Measurements from ENCODE around the gene DELE1. TPM values are rescaled to one million over a fixed set of nuclear protein-coding genes. Genes with fewer than 3 reads are reported as not detected.

DELE1 gene
- total RNA-seq, 1 donor from 2014 or later: 50.6 TPM

- H3K4me3 ChIP-seq (ENCODE audit: low read depth, low read length): no peak overlapping the region
- TF ChIP-seq, protein P1, sequence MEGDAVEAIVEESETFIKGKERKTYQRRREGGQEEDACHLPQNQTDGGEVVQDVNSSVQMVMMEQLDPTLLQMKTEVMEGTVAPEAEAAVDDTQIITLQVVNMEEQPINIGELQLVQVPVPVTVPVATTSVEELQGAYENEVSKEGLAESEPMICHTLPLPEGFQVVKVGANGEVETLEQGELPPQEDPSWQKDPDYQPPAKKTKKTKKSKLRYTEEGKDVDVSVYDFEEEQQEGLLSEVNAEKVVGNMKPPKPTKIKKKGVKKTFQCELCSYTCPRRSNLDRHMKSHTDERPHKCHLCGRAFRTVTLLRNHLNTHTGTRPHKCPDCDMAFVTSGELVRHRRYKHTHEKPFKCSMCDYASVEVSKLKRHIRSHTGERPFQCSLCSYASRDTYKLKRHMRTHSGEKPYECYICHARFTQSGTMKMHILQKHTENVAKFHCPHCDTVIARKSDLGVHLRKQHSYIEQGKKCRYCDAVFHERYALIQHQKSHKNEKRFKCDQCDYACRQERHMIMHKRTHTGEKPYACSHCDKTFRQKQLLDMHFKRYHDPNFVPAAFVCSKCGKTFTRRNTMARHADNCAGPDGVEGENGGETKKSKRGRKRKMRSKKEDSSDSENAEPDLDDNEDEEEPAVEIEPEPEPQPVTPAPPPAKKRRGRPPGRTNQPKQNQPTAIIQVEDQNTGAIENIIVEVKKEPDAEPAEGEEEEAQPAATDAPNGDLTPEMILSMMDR (conservative IDR thresholded peaks at IDR 0.05; ENCODE audit: low read depth, low read length): no peak
- DNase-seq (ENCODE audit: low read depth): no peak
Observed at GRCh38 chr5:141906972-141907371, 16.7 kb upstream of the DELE1 start.

DNA sequence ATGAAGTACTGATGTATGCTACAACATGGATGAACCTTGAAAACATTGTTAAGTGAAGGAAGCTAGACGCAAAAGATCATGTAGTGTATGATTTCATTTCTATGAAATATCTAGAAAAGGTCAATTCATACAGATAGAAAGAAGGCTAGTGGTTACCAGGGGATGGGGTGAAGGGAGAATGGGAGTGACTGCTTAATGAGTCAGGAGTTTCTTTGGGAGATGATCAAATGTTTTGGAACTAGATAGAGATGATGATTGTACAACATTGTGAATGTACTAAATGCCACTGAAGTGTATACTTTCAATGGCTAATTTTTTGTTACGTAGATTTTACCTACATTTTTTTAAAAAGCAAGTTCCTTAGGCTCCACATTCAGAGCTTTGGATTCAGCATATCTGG, 14.9 kb upstream of the DELE1 start:
- DNase-seq (ENCODE audit: low read depth): no peak
- TF ChIP-seq, protein P1 (conservative IDR thresholded peaks at IDR 0.05; ENCODE audit: low read depth, low read length): no peak
- no peak overlapping the region for H3K4me3 ChIP-seq (ENCODE audit: low read depth, low read length)

GRCh38 chr5:141909212-141909611, 14.5 kb upstream of the DELE1 start:
- TF ChIP-seq, protein P1 (conservative IDR thresholded peaks at IDR 0.05; ENCODE audit: low read depth, low read length): no peak
- no peak for DNase-seq (ENCODE audit: low read depth)
- no peak overlapping the region for H3K4me3 ChIP-seq (ENCODE audit: low read depth, low read length)

- TF ChIP-seq, protein P1 (conservative IDR thresholded peaks at IDR 0.05; ENCODE audit: low read depth, low read length): no peak
- no peak overlapping the region for H3K4me3 ChIP-seq (ENCODE audit: low read depth, low read length)
- no peak for DNase-seq (ENCODE audit: low read depth)
Observed at GRCh38 chr5:141910271-141910673, 13.4 kb upstream of the DELE1 start.

- TF ChIP-seq, protein P1 (conservative IDR thresholded peaks at IDR 0.05; ENCODE audit: low read depth, low read length): no peak
- H3K4me3 ChIP-seq (ENCODE audit: low read depth, low read length): peak overlapping the region; percentile 39
- no peak for DNase-seq (ENCODE audit: low read depth)
Observed at GRCh38 chr5:141913560-141914198, 10.0 kb upstream of the DELE1 start.

- no peak for DNase-seq (ENCODE audit: low read depth)
- TF ChIP-seq, protein P1 (conservative IDR thresholded peaks at IDR 0.05; ENCODE audit: low read depth, low read length): peak; percentile 41
- H3K4me3 ChIP-seq (ENCODE audit: low read depth, low read length): peak overlapping the region; percentile 39
Observed at GRCh38 chr5:141914199-141914743, 9.4 kb upstream of the DELE1 start.

DNA sequence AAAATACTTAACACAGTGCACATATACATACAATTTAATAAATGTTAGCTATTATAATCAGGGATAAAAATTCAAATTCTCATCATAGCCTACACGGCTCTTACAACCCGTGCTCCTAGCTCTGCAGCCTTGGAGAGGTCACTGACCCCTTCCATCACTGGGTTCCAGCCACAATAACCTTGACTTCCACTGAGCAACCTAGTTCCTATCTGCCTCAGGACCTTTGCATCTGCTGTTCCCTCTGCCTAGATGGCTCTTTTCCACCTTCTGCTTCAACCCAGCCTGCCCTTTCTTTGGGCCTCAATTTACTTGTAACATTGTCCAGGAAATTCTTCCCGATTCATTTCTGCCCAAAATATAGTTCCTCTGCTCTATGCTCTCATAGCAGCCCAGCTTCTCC, 8.9 kb upstream of the DELE1 start:
- TF ChIP-seq, protein P1 (conservative IDR thresholded peaks at IDR 0.05; ENCODE audit: low read depth, low read length): no peak
- DNase-seq (ENCODE audit: low read depth): no peak
- H3K4me3 ChIP-seq (ENCODE audit: low read depth, low read length): no peak overlapping the region

Data from epithelial cell of proximal tubule (primary cell).